ENCODE results near the gene UQCR11.

DNA sequence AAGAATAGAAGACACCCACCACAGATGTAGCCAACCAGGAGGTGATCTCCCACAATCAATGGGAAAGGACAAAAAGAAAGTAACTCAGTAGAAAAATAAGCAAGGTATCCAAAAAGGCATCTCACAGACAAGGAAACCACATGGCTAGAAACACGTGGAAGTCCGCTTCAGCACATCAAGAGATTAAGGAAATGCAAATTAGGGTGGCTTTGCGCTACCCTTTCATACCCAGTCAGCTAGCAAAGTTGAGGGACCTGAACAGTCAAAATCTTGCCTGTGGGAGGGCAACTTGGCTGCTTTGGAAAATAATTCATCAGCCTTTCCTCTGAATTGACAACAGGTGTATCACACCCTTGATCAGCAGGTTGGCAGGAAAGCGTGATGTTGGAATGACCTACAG is 11.6 kb upstream of the UQCR11 start:
- TF ChIP-seq FOXP2 (optimal IDR thresholded peaks at IDR 0.05; ENCODE audit: control extremely low read depth, extremely low read length, insufficient read depth) = no peak
- TF ChIP-seq EZH2 (IDR thresholded peaks at IDR 0.05) = no peak
- TF ChIP-seq POLR2AphosphoS5 (IDR thresholded peaks at IDR 0.05; ENCODE audit: borderline replicate concordance, low read depth, low read length) = no peak

Measured in SK-N-MC (cell line).